Kidney epithelial cell (primary cell): ENCODE results near the gene KCTD21. TPM values are rescaled to one million over a fixed set of nuclear protein-coding genes. Genes with fewer than 3 reads are reported as not detected.

Experiments used
- DNase-seq: peaks from one replicate; pipeline ENCODE4 v3.0.0-alpha.2; 2010; ENCODE audit warnings: low read depth
- H3K27me3 ChIP-seq: 2 replicates; pipeline ENCODE4 v1.6.0; 2011; ENCODE audit warnings: low read length; ENCODE audit not compliant: control insufficient read depth, insufficient read depth
- H3K36me3 ChIP-seq: 2 replicates; pipeline ENCODE4 v1.5.1; 2011; ENCODE audit warnings: low read length; ENCODE audit not compliant: control insufficient read depth, insufficient read depth
- H3K4me3 ChIP-seq: 2 replicates; pipeline ENCODE4 v1.5.1; 2011; ENCODE audit warnings: low read depth, mild to moderate bottlenecking, control low read depth, low read length
- CTCF ChIP-seq: IDR thresholded peaks from 2 replicates; pipeline ENCODE4 v1.5.1; 2011; ENCODE audit warnings: mild to moderate bottlenecking, moderate library complexity, low read length, control low read depth, inconsistent platforms; ENCODE audit not compliant: insufficient read depth, poor library complexity, severe bottlenecking
- total RNA-seq: library from RNA; depleted of rRNA; stranded (reverse); fragments of >200 nt; gene quantifications from 2 replicates; pipeline ENCODE4 v1.2.3, GENCODE V29; 2015

The KCTD21 gene
- total RNA-seq, 1 donor from 2014 or later: 9.7 TPM

DNA sequence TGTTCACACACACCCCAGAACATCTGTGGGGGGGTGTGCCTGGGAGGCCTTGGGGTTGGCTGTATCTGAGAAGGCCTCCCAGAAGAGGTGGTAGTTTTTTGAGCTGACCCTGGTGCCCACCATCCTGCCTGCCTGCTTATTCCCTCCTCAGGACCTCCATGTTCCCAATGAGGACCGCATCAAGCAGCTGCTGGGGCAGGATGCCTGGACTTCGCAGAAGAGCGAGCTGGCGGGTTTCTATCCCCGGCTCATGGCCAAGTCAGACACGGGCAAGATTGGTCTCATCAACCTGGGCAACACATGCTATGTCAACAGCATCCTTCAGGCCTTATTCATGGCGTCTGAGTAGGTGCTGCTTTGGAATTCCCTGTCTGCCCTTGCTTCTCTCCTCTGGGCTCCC, 17.3 kb upstream of the KCTD21 start:
- no peak for DNase-seq
- no peaks in the 10 kb centered on the region for H3K27me3 ChIP-seq
- no peak overlapping the region for H3K4me3 ChIP-seq
- no peaks in the 10 kb centered on the region for H3K36me3 ChIP-seq
- no peak for TF ChIP-seq CTCF

GRCh38 chr11:78205256-78205655, 16.8 kb upstream of the KCTD21 start:
- TF ChIP-seq CTCF: no peak
- H3K36me3 ChIP-seq: no peaks in the 10 kb centered on the region
- H3K4me3 ChIP-seq: no peak overlapping the region
- DNase-seq: no peak
- H3K27me3 ChIP-seq: no peaks in the 10 kb centered on the region

- no peak for DNase-seq
- Histone ChIP-seq H3K36me3 (no peaks in the 10 kb centered on the region), H3K27me3 (no peaks in the 10 kb centered on the region), H3K4me3 (no peak overlapping the region)
- no peak for TF ChIP-seq CTCF
Observed at GRCh38 chr11:78203184-78203583, 14.8 kb upstream of the KCTD21 start.

DNA sequence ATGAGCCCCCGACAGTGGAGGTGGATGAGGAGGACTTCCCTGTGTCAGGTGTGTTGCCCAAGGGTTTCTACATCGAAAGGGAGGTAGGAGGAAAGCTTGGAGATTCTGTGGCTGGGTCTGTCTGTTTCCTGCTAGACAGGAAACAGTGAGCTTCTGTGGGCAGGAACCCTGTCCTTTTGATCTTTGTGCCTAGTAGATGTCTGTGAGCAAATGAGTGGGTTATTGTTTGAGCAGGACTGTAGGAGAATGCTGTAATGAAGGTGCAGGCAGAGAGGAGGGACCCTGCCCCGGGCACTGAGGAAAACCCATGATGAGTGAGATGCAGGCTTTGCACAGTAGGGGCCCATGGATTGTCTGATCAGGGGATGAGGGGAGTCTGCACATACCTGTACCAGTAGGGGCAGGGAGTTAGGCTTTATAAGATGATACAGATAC, 14.3 kb upstream of the KCTD21 start:
- Histone ChIP-seq H3K4me3 (no peak overlapping the region), H3K27me3 (no peaks in the 10 kb centered on the region), H3K36me3 (no peaks in the 10 kb centered on the region)
- no peak for TF ChIP-seq CTCF
- no peak for DNase-seq

GRCh38 chr11:78201096-78201818, 12.8 kb upstream of the KCTD21 start:
- no peak for DNase-seq
- H3K27me3 ChIP-seq: peaks cover 2% of the 10 kb centered on the region
- no peak for TF ChIP-seq CTCF
- H3K4me3 ChIP-seq: no peak overlapping the region
- H3K36me3 ChIP-seq: no peaks in the 10 kb centered on the region

DNA sequence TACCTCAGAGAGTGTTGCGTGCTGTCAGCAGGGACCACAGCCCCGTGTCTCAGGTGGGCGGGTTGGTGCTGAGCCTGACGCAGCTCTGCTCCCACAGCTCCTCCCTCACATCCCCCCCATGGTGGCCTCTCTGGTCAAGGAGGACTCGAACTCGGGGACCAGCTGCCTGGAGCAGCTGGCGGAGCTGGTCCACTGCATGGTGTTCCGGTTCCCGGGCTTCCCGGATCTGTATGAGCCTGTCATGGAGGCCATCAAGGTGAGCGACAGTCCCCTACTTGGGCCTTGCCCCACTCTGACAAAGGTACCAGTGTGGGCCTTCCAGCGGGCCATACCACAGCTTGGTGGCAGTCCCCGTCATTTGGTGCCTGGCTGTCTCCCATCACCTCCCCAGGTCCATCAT, 12.1 kb upstream of the KCTD21 start:
- peaks cover 5% of the 10 kb centered on the region for H3K27me3 ChIP-seq
- DNase-seq: no peak
- no peak overlapping the region for H3K4me3 ChIP-seq
- TF ChIP-seq CTCF: no peak
- H3K36me3 ChIP-seq: no peaks in the 10 kb centered on the region
